GM19395 (cell line): ENCODE results near the gene TNFAIP8L1.
"Not testable (repeated sequence)": the region's sequence is repeated elsewhere in the genome, so short reads cannot be mapped to it uniquely, and the experiment has no call there.

Experiments
- ATAC-seq: cut with Tn5 transposase; IDR thresholded peaks from one replicate; pipeline ENCODE4 v1.9.1; 2021; ENCODE audit warnings: mild to moderate bottlenecking, moderate library complexity; ENCODE audit not compliant: unreplicated experiment

The TNFAIP8L1 gene

GRCh38 chr19:4638828-4639530, at the start of gene TNFAIP8L1:
Gene TNFAIP8L1, plus strand, starts transcription at chr19:4639516. Its CDS starts 12,354 bp downstream, at chr19:4651870.
- peak; percentile 71 for ATAC-seq

- ATAC-seq, result no peak
Measured at GRCh38 chr19:4589579-4590410, 49.5 kb upstream of the TNFAIP8L1 start.

- ATAC-seq, result no peak
Measured at GRCh38 chr19:4590559-4590958, 48.8 kb upstream of the TNFAIP8L1 start.

- ATAC-seq, result no peak
Measured at GRCh38 chr19:4591320-4591719, 48.0 kb upstream of the TNFAIP8L1 start.

- no peak for ATAC-seq
Measured at GRCh38 chr19:4592445-4592844, 46.9 kb upstream of the TNFAIP8L1 start.

- ATAC-seq, result no peak
Measured at GRCh38 chr19:4593409-4593851, 45.9 kb upstream of the TNFAIP8L1 start.

GRCh38 chr19:4594201-4594600, 45.1 kb upstream of the TNFAIP8L1 start:
- no peak for ATAC-seq

GRCh38 chr19:4595158-4595557, 44.2 kb upstream of the TNFAIP8L1 start:
- ATAC-seq, result not testable (repeated sequence)

- ATAC-seq, result no peak
Measured at GRCh38 chr19:4596033-4596904, 43.0 kb upstream of the TNFAIP8L1 start.

GRCh38 chr19:4597278-4597974, 41.9 kb upstream of the TNFAIP8L1 start:
- ATAC-seq, result no peak

GRCh38 chr19:4597975-4598671, 41.2 kb upstream of the TNFAIP8L1 start:
- no peak for ATAC-seq

GRCh38 chr19:4598712-4599111, 40.6 kb upstream of the TNFAIP8L1 start:
- no peak for ATAC-seq

- no peak for ATAC-seq
Measured at GRCh38 chr19:4600082-4600481, 39.2 kb upstream of the TNFAIP8L1 start.

GRCh38 chr19:4600893-4601292, 38.4 kb upstream of the TNFAIP8L1 start:
- ATAC-seq, result no peak

- ATAC-seq, result no peak
Measured at GRCh38 chr19:4602173-4602788, 37.0 kb upstream of the TNFAIP8L1 start.

- no peak for ATAC-seq
Measured at GRCh38 chr19:4602915-4603314, 36.4 kb upstream of the TNFAIP8L1 start.

- no peak for ATAC-seq
Measured at GRCh38 chr19:4604912-4605311, 34.4 kb upstream of the TNFAIP8L1 start.

- no peak for ATAC-seq
Measured at GRCh38 chr19:4606181-4606580, 33.1 kb upstream of the TNFAIP8L1 start.

GRCh38 chr19:4606921-4607678, 32.2 kb upstream of the TNFAIP8L1 start:
- no peak for ATAC-seq
